ENCODE measurements around the gene CAPNS1. TPM values are rescaled to one million over a fixed set of nuclear protein-coding genes. Genes with fewer than 3 reads are reported as not detected.

The CAPNS1 gene
- total and polyA plus RNA-seq, 2 of the 13 experiments (the other 11 are each of a cell fraction or from before 2014, with no cell fraction given), result 322 to 526 TPM

DNA sequence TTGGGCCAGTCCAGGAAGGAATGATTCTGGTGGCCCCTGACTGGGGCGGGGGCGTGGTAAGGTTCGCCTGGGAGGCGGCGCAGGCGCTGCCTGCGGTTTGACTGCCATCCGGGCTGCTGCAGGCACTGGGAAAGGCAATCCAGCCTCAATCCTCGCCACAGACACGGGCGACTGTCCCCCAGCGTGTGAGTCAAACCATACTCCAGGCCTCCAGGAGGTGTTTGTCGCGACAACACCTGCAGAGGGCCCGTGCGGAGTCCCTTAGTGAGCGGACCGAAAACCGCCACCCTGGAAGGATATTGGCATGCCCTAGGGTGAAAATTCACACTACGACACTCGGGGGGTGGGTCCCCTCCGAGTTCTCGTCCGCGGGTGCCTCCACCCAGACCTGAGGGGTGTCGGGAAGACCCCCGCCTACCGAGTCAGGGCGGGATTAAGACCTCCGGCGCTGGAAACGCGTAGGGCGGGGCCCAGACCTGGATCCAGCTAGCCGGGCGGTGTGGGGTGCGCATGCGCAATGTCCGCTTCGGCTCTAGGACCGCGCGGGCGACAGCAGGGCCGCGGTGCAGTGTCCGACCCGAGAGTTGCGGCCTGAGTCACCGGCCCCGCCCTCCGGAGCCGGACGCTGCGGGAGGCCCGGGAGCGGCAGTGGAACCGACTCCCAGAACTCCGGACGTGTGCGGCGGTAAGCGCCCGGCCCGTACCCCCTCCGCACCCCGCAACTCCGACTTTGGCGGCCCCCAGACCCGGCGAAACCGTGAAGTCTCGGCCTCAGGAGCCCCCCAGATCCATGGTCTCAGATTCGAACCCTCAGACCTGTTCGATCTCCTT lies at the start of gene CAPNS1 (continued):
- TF ChIP-seq GTF3A (CRISPR knock-in tag; conservative IDR thresholded peaks at IDR 0.05), result no peak
- no peak for TF ChIP-seq CHD4 (IDR thresholded peaks at IDR 0.05; ENCODE audit: borderline replicate concordance, low read length)
- peak; percentile 91 for TF ChIP-seq ZFY (CRISPR knock-in tag; IDR thresholded peaks at IDR 0.05)
- peak; percentile 62; the same call in 1 of the 2 replicates for TF ChIP-seq ZBTB38 (CRISPR knock-in tag; IDR thresholded peaks at IDR 0.05)
- TF ChIP-seq, protein P1, sequence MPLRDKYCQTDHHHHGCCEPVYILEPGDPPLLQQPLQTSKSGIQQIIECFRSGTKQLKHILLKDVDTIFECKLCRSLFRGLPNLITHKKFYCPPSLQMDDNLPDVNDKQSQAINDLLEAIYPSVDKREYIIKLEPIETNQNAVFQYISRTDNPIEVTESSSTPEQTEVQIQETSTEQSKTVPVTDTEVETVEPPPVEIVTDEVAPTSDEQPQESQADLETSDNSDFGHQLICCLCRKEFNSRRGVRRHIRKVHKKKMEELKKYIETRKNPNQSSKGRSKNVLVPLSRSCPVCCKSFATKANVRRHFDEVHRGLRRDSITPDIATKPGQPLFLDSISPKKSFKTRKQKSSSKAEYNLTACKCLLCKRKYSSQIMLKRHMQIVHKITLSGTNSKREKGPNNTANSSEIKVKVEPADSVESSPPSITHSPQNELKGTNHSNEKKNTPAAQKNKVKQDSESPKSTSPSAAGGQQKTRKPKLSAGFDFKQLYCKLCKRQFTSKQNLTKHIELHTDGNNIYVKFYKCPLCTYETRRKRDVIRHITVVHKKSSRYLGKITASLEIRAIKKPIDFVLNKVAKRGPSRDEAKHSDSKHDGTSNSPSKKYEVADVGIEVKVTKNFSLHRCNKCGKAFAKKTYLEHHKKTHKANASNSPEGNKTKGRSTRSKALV (CRISPR knock-in tag; IDR thresholded peaks at IDR 0.05), result no peak
- TF ChIP-seq, protein P2, sequence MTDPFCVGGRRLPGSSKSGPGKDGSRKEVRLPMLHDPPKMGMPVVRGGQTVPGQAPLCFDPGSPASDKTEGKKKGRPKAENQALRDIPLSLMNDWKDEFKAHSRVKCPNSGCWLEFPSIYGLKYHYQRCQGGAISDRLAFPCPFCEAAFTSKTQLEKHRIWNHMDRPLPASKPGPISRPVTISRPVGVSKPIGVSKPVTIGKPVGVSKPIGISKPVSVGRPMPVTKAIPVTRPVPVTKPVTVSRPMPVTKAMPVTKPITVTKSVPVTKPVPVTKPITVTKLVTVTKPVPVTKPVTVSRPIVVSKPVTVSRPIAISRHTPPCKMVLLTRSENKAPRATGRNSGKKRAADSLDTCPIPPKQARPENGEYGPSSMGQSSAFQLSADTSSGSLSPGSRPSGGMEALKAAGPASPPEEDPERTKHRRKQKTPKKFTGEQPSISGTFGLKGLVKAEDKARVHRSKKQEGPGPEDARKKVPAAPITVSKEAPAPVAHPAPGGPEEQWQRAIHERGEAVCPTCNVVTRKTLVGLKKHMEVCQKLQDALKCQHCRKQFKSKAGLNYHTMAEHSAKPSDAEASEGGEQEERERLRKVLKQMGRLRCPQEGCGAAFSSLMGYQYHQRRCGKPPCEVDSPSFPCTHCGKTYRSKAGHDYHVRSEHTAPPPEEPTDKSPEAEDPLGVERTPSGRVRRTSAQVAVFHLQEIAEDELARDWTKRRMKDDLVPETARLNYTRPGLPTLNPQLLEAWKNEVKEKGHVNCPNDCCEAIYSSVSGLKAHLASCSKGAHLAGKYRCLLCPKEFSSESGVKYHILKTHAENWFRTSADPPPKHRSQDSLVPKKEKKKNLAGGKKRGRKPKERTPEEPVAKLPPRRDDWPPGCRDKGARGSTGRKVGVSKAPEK (CRISPR knock-in tag; IDR thresholded peaks at IDR 0.05; ENCODE audit: borderline replicate concordance), result no peak
- peak; percentile 51; the same call in 1 of the 2 replicates for TF ChIP-seq KAT8 (CRISPR knock-in tag; IDR thresholded peaks at IDR 0.05)
- no peak for TF ChIP-seq SIX1 (CRISPR knock-in tag; IDR thresholded peaks at IDR 0.05; ENCODE audit: borderline replicate concordance)
- TF ChIP-seq TOE1 (CRISPR knock-in tag; IDR thresholded peaks at IDR 0.05), result no peak
- TF ChIP-seq MLLT10 (CRISPR knock-in tag; IDR thresholded peaks at IDR 0.05), result no peak
- TF ChIP-seq SMYD3 (CRISPR knock-in tag; IDR thresholded peaks at IDR 0.05), result 0 out of 2 replicates have a peak, but pooled peaks have one; percentile 21
- TF ChIP-seq, protein P3, sequence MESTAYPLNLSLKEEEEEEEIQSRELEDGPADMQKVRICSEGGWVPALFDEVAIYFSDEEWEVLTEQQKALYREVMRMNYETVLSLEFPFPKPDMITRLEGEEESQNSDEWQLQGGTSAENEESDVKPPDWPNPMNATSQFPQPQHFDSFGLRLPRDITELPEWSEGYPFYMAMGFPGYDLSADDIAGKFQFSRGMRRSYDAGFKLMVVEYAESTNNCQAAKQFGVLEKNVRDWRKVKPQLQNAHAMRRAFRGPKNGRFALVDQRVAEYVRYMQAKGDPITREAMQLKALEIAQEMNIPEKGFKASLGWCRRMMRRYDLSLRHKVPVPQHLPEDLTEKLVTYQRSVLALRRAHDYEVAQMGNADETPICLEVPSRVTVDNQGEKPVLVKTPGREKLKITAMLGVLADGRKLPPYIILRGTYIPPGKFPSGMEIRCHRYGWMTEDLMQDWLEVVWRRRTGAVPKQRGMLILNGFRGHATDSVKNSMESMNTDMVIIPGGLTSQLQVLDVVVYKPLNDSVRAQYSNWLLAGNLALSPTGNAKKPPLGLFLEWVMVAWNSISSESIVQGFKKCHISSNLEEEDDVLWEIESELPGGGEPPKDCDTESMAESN (CRISPR knock-in tag; conservative IDR thresholded peaks at IDR 0.05), result peak; percentile 72; the same call in 1 of the 2 replicates
- no peak for TF ChIP-seq KDM1A (CRISPR knock-in tag; IDR thresholded peaks at IDR 0.05)
- TF ChIP-seq KLF11 (CRISPR knock-in tag; IDR thresholded peaks at IDR 0.05), result peak; percentile 71; the same call in 1 of the 2 replicates
- TF ChIP-seq HMG20B (CRISPR knock-in tag; conservative IDR thresholded peaks at IDR 0.05), result no peak
- TF ChIP-seq JDP2 (CRISPR knock-in tag; IDR thresholded peaks at IDR 0.05; ENCODE audit: borderline replicate concordance), result no peak
- 0 out of 2 replicates have a peak, but pooled peaks have one; percentile 35 for TF ChIP-seq RFXANK (CRISPR knock-in tag; IDR thresholded peaks at IDR 0.05)
- TF ChIP-seq KDM2A (CRISPR knock-in tag; IDR thresholded peaks at IDR 0.05; ENCODE audit: borderline replicate concordance, low read depth), result peak; percentile 97
- TF ChIP-seq NONO (IDR thresholded peaks at IDR 0.05), result no peak
- peak; percentile 92 for TF ChIP-seq NONO (CRISPR knock-in tag; conservative IDR thresholded peaks at IDR 0.05)
- TF ChIP-seq, protein P4, sequence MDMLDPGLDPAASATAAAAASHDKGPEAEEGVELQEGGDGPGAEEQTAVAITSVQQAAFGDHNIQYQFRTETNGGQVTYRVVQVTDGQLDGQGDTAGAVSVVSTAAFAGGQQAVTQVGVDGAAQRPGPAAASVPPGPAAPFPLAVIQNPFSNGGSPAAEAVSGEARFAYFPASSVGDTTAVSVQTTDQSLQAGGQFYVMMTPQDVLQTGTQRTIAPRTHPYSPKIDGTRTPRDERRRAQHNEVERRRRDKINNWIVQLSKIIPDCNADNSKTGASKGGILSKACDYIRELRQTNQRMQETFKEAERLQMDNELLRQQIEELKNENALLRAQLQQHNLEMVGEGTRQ (IDR thresholded peaks at IDR 0.05; ENCODE audit: low read depth, low read length), result no peak
- TF ChIP-seq, protein P4 (CRISPR knock-in tag; IDR thresholded peaks at IDR 0.05; ENCODE audit: borderline replicate concordance), result no peak

Measured in HepG2 (cell line).